GM18511 (cell line): Measurements from ENCODE around the gene ZNF541.

ENCODE experiments used
- ATAC-seq: cut with Tn5 transposase; IDR thresholded peaks from one replicate; pipeline ENCODE4 v1.9.1; 2021; ENCODE audit warnings: mild to moderate bottlenecking, moderate library complexity; ENCODE audit not compliant: unreplicated experiment

The ZNF541 gene

DNA sequence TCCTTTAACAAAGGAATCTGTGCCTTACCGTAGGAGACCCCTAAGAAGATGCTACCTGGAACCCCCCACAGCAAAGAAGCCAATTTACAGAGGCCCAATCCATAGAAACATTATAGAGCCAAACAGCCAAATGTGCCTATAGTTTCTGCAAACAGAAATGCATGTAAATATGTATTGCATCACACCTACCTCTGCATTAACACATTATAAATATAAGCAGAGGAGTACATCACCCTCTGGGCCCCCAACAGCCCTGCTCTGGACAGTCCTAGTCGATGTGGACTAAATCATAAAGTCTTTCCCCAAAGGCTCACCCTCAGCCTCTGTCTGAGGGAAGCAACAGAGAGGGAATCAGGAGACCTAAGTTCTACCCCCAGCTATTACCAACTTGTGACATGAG lies 25.7 kb downstream of the ZNF541 start:
- ATAC-seq, result no peak

DNA sequence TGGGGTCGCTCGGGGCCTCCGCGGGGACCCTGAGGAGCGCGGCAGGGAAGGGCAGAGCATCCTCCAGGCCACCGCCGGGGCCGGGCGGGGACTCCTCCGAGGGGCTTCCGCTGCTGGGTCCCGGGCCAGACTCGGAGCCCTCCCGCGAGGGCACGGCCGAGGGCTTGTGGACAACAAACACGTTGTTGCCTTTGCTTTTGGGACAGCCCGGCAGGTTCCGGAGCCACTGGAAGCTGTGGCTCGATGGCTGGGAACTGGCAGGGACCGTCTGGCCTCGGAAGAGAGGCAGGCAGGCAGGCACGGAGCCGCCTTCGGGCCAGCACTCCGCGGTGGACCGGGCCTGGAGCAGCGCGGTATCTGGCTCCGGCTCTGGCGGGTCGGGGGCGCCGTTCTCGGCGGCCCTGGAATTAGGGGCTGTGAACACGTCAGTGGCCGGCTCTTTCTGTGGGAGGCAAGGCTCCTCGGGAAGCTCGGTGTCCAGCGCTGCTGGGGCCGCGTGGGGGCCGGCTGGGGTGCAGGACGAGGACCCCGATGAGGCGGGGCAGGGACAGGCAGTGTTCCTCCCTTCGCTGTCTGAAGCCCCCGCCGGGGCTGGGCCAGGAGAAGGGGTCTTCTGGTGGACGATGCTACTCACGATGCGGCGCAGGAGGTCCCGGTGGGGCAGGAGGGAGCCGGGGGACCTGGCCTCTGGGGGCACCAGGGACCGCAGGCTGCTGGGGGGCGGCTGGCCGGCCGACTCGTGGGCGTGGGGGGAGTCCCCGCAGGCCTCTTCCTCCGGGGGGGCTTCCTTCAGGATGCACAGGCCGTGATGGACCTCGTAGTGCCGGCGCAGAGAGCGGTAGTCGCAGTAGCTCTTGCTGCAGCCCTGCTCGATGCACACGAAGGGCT lies 27.6 kb downstream of the ZNF541 start:
- no peak for ATAC-seq

DNA sequence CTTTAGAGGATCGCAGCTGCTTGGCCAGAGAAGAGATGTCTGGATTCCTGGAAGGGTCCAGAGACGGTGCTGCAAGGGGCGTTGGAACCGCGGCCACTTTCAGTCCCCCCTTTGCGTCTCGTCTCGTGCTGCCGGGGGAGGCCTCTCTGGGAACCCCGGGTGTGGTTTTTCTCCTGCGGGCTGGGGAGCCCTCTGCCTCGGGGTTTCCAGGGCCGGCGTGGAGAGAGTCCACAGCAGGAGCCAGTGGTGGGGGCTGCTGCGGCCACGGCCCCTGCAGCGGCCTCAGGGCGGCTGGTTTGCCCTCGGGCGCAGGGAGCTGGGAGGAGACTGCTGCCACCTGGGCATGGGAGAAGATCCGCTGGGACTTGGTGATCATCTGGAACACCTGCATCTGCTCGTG lies 28.5 kb downstream of the ZNF541 start:
- ATAC-seq, result no peak

DNA sequence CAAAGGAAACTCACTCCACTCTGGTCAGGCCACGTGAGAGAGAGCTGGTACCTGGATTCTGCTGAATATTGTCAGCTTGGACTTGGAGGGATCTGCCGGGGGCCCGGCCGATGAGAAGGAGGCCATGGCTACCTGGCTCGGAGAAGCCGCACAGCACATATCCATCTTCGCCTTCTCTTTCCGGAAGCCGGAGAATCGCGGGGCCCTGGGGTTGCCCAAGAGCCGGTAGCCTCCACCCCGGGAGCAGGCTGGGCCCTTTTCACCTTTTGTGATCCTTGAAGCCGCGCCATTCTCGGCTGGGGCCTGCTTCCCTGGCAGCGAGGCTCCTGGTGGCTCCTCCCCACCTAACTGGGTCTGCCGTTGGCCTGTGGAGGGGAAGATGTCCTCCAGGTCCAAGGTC lies 28.9 kb downstream of the ZNF541 start:
- ATAC-seq, result no peak

DNA sequence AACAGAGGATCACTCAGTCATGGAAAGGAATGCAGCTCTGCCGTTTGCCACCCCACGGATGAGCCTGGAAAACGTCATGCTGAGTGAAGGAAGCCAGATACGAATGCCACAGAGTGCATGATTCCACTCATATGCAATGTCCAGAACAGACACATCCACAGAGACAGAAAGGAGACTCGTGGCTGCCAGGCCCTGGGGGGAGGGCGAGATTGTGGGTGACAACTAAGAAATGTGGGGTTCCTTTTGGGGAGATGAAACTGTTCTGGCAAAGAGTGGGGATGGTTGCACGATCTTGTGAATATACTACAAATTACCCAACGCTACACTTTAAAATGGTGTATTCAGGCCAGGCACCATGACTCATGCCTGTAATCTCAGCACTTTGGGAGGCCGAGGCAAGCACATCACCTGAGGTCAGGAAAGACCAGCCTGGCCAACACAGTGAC lies 30.9 kb downstream of the ZNF541 start:
- no peak for ATAC-seq

DNA sequence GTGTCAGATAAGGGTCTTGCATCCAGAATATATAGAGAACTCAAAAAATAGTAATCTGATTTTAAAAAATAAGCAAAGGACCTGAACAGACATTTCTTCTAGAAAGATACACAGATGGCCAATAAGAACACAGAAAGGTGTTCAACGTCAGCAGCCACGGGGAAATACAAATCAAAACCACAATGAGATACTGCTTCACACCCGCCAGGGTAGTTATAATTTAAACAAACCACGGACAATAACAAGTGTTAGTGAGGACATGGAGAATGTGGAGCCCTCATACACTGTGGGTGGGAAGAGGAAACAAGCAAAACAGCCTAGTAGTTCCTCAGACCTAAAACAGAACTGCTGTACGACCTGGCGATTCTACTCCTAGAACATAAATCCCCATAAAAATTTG lies 31.4 kb downstream of the ZNF541 start:
- no peak for ATAC-seq

DNA sequence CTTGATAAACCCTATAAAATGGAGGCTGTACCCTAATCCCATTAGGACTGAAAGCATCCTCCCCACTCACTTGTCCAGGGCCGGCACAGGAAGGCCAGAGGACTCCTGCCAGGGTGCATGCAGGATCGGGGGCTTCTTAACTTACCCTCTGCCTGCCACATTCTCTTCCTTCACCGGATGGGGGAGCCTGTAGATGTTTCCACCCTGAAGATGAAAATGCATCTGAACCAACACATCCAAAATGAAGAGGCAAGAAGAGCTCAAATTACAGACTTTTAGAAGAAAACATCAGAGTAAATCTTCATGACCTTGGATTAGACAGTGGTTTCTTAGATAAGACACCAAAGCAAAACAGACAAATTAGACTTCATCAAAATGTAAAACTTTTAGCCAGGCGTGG lies 32.2 kb downstream of the ZNF541 start:
- ATAC-seq, result no peak

DNA sequence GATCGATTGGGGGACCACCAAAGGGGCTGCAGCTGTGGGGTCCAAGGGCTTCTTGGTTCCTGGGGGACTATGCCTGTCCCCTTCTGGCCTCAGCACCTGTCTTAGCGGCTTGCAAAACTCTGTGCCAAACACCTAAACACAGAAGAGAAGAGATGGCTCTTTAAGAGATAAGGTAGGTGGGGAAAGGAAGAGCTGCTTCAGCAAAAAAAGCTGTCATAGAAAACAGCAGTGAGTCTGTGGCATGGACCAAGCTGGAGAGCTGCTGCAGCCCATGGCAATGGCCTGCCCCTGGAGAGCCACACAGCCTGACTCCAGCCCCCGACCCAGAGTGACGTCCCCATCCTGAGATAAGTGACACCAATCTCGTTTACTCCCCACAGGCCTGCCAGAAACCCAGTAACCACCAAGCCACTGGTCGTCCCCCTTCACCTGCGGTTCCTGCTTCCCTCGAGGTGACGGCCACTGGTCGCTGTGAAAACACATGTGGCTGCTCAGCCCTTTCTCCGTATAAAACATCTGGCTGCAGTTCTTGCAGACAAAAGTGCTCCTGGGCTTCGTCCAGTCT lies 33.1 kb downstream of the ZNF541 start:
- ATAC-seq, result no peak

DNA sequence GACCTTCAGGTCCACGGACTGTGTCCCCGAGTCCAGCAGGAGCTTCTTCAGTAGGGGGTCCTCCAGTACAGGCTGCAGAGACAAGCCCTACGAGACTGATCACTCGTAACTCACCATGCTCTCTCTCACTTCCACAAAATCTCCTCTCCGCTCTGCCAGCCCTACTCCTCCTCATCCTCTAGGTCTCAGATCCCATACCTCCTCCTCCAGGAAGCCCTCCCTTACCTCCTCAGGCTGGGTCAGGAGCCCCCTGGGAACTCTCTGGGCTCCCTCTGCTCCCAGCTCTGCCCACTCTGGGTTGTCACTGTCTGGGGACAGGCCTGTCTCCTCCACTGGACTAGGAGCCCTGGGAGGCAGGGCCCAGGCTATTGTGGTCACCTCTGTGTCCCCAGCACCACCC lies 34.1 kb downstream of the ZNF541 start:
- ATAC-seq, result no peak

DNA sequence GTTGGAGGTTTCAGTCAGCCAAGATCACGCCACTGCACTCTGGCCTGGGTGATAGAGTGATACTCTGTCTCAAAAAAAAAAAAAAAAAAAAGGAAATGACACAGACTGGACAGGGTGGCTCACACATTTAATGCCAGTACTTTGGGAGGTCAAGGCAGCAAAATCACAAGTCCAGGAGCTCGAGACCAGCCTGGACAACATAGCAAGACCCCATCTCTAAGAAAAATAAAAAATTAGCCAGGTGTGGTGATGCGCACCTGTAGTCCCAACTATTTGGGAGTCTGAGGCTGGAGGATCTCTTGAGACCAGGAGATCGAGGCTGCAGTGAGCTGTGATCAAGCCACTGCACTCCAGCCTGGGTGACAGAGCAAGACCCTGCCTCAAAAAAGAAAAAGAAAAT lies 35.5 kb downstream of the ZNF541 start:
- no peak for ATAC-seq

DNA sequence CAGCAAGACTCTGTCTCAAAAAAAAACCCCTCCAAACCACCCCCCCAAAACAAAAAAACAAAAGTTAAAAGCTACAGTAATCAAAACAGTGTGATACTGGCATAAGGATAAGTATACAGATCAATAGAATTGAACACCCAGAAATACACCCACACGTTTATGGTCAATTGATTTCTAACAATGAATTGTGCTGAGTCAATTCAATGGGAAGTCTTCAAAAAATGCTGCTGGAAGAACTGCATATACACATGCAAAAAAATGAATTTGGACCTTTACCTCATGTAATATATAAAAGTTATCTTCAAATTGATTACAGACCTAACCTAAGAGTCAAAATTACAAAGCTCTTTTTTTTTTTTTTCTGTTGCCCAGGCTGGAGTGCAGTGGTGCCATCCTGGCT lies 38.3 kb downstream of the ZNF541 start:
- ATAC-seq, result no peak

DNA sequence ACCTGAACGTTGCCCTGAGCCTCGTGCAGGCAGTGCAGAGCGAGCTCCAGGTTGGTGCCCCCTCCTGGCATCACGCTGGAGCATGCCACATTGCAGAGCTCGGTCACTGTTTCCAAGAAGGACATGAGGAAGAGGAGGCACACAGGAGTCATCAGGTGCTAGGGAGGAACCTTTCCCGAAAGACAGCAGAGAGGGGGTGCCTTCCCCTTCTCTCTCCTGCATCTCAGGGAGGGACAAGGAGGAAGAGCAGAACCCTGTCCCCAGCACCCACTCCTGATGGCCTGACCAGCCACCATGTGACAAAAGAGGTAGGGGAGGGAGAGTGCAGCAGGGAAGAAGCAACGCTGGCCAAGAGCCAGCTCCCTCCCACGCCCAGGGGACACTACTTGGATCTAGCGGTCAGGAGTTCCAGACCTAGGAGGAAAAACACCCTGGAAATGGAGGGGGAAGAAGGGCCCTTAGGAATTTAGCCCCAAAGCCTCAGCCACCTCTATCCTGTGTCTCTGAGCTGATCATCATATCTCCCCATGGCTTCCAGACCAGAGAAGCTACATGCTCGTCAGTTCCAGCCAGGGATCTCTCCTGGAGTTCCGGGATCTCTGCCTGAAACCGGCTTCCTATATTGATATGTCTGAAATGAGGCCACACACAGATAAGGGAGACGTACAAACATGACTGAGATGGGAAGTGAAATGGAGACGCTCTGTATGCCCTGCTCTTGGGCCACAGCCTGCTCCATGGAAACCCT lies 41.1 kb downstream of the ZNF541 start:
- ATAC-seq, result no peak

DNA sequence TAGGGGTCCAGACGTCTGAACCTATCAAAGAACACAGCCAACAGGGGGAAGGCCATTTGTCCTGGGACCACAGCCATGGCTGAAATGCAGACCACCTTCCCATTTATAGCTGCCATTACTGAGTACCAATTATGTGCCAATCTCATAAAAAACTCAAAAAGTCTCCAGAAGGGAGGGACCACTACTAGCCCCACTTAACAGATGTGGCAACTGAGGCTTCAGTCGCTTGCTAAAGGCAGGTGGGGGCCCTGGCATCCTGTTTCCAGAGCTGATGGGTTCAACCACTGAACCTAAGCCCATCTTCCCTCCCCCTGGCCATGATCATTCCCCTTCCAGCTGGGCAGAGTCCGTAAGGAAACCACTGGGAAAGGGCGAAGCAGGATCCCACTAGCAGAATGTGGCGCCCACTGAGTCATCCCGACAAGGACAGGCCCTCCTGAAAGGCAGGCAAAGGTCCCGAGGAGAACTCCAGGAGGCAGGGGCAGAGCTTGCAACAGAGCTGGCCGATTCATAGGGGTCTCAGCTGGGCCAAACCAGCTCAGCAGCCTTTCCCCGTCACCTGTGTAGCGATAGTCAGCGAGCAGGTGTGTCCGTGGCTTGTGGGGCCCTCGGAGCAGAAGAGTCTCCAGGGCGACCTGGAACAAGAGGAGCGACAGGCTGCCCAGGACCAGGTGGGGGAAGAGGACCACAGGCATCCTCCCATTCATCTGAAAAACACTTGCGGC lies 43.8 kb downstream of the ZNF541 start:
- no peak for ATAC-seq

DNA sequence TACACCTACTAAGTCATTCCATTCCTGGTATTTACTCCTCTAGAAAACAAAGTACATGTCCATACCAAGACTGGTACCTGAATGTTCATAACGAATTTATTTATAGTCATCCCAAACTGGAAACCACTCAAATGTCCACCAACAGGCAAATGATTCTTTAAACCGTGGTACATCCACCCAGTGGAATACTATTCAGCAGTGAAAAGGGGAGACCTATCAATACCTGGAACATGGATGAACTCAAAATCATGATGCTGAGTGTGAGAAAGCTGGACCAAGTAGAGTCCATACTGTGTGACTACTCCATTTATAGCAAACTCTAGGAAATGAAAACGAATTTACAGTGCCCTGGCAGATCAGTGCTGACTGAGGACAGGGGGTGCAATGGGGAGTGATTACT lies 46.1 kb downstream of the ZNF541 start:
- ATAC-seq, result no peak

DNA sequence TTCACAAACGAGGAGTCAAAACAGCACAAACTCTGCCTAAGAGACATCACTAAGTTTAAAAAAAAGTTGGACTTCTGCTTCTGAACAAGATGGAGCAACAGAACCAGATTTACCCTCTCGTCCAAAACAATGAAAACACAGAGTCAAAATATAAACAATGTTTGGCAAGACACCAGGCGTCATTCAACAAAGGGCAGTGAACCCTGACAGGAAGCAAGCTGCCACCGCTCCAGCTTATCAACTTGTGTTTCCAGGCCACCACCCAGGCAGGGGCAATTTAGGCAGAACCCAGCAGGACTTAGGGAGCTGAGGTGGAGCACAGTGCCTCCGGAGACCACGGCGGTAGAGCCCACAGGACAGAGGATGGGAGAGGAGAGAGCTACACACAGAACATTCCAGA lies 49.5 kb downstream of the ZNF541 start:
- ATAC-seq, result no peak
